Measurements from ENCODE around the gene GPD1L. TPM values are rescaled to one million over a fixed set of nuclear protein-coding genes. Genes with fewer than 3 reads are reported as not detected.
"Not testable (repeated sequence)": the region's sequence is repeated elsewhere in the genome, so short reads cannot be mapped to it uniquely, and the experiment has no call there.

The GPD1L gene
- total RNA-seq = 36.7 TPM

- DNase-seq (ENCODE audit: low spot score) (peak; percentile 96), ATAC-seq (peak; percentile 97)
- intact Hi-C loops (cut with DNase I) = no loop called here
These were observed at the start of gene GPD1L for GRCh38 chr3:32106132-32106928. TSS of gene GPD1L (plus strand) at chr3:32106620. CDS start at chr3:32106712, 92 bp downstream.

- intact Hi-C loops (cut with DNase I); DNase-seq (ENCODE audit: low spot score); ATAC-seq: not testable (repeated sequence)
These were observed 48.0 kb upstream of the GPD1L start for GRCh38 chr3:32058465-32058864.

DNA sequence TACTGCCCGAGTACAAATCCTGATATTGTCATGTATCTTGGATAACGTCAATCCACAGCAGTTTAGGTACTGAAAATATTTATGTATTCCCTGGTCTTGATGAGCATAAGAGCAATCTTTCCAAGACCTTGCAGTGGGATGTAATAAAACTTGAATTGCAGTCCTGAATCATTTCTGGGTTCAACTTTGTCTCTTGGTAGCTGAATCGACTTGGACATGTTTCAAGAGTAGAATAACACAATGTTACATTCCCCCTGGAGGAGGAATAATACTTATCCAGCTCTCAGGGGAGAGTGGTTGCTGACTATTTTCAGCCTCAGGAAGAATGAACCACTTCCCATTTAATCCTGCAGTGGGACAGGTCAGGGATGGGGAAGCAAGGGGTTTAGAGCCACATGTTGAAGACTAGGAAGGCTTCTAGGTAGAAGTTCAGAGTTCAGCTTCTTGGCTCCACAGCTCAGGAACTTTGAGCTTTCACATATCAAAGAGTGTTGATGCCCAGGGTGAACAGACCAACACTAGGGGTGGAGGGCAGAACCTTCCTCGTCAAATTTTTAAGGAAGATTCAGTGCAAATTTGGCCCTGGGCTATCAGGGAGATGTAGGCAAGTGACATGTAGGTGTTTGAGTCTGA lies 43.4 kb upstream of the GPD1L start:
- ATAC-seq = no peak
- intact Hi-C loops (cut with DNase I) = no loop called here
- no peak for DNase-seq (ENCODE audit: low spot score)

GRCh38 chr3:32066686-32067085 lies 39.7 kb upstream of the GPD1L start:
- ATAC-seq (no peak), DNase-seq (ENCODE audit: low spot score) (no peak)
- intact Hi-C loops (cut with DNase I) = no loop called here

DNA sequence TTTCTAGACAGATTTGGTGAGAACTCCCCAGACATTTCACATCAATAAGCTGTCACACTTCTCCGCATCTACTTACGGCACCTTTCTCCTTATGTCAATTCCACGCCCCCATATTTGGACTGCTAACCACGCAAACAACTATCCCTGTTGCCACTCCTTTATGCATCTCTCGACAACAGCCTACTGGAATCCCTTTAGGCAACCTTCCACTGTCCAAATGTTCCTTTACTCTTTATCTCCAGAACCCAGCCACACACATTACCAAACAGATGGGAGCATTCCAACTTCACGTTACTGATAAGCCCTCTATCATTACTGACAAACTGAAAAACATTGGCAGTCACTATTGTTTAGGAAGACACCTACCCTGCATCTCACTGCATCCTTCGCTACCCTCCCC lies 32.2 kb upstream of the GPD1L start:
- ATAC-seq; intact Hi-C loops (cut with DNase I); DNase-seq (ENCODE audit: low spot score): not testable (repeated sequence)

GRCh38 chr3:32076566-32076965 lies 29.9 kb upstream of the GPD1L start:
- intact Hi-C loops (cut with DNase I) = no loop called here
- DNase-seq (ENCODE audit: low spot score) = no peak
- ATAC-seq = no peak

GRCh38 chr3:32077260-32078084 lies 28.9 kb upstream of the GPD1L start:
- DNase-seq (ENCODE audit: low spot score) (no peak), ATAC-seq (no peak)
- intact Hi-C loops (cut with DNase I) = no loop called here

- ATAC-seq (no peak), DNase-seq (ENCODE audit: low spot score) (no peak)
- intact Hi-C loops (cut with DNase I) = no loop called here
These were observed 28.3 kb upstream of the GPD1L start for GRCh38 chr3:32078085-32078634.

GRCh38 chr3:32078864-32079263 lies 27.6 kb upstream of the GPD1L start:
- intact Hi-C loops (cut with DNase I) = no loop called here
- no peak for ATAC-seq

GRCh38 chr3:32082721-32083120 lies 23.7 kb upstream of the GPD1L start:
- DNase-seq (ENCODE audit: low spot score) = no peak
- intact Hi-C loops (cut with DNase I) = no loop called here
- peak; percentile 63 for ATAC-seq

More at GRCh38 chr3:32078864-32079263, 27.6 kb upstream of the GPD1L start:
- no peak for DNase-seq (ENCODE audit: low spot score)

DNA sequence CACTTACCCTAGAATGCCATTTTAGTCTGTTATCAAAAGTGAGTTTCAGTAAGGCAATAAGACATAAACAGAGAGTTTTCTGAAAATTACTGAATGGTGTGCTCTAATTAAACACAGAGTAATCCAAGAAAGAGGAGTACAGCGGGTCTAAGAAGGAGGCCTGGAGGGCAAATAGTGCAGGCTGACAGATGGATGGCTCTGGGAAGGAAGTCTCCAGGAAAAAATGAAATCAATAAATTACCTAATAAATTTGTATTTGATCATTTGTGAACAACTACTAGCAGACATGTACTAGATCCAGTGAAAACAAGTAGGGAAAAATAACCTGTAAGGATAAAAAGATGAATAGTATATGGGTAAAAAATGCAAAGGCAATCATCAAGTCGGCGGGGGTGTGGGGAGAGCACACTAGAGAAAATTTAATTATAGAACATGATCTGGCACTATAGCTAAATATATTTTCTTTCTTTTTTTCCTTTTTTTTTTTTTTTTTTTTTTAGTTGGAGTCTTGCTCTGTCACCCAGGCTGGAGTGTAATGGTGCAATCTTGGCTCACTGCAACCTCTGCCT lies 22.6 kb upstream of the GPD1L start:
- ATAC-seq (no peak), DNase-seq (ENCODE audit: low spot score) (no peak)
- intact Hi-C loops (cut with DNase I) = no loop called here

DNA sequence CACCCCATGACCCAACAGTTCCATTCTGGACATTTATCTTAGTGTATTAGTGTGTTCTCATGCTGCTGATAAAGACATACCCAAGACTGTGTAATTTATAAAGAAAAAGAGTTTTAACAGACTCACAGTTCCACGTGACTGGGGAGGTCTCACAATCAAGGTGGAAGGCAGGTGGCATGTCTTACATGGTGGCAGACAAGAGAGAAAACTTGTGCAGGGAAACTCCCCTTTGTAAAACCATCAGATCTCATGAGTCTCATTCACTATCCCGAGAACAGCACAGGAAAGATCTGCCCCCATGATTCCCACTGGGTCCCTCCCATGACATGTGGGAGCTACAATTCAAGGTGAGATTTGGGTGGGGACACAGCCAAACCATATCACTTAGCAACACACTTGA lies 21.6 kb upstream of the GPD1L start:
- ATAC-seq = no peak
- intact Hi-C loops (cut with DNase I) = no loop called here
- DNase-seq (ENCODE audit: low spot score) = no peak

- ATAC-seq = no peak
- intact Hi-C loops (cut with DNase I) = no loop called here
- DNase-seq (ENCODE audit: low spot score) = no peak
These were observed 20.0 kb upstream of the GPD1L start for GRCh38 chr3:32086464-32086863.

- intact Hi-C loops (cut with DNase I) = no loop called here
These were observed 16.9 kb upstream of the GPD1L start for GRCh38 chr3:32089476-32089875.

DNA sequence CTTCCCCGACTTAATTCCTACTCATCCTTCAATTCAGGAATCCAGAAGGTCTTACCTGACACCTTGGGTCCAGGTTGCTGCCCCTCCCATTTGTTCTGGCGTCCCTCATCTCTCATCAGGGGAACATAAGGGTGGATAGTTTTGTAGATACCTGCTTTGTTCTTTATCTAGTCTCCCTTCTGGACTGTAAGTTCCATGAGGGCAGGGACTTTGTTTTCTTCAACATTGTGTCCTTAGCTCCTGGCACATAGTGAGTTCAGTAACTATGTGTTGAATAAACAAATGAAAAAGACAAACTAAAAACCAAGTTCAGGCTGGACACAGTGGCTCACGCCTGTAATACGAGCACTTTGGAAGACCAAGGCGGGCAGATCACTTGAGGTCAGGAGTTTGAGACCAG lies 13.2 kb upstream of the GPD1L start:
- ATAC-seq (no peak), DNase-seq (ENCODE audit: low spot score) (no peak)
- intact Hi-C loops (cut with DNase I) = no loop called here

More at GRCh38 chr3:32089476-32089875, 16.9 kb upstream of the GPD1L start:
- DNase-seq (ENCODE audit: low spot score) (no peak), ATAC-seq (no peak)

- intact Hi-C loops (cut with DNase I) = no loop called here
- no peak for DNase-seq (ENCODE audit: low spot score)
- no peak for ATAC-seq
These were observed 11.0 kb upstream of the GPD1L start for GRCh38 chr3:32095431-32095830.

GRCh38 chr3:32097768-32098167 lies 8.7 kb upstream of the GPD1L start:
- intact Hi-C loops (cut with DNase I) = no loop called here
- ATAC-seq (no peak), DNase-seq (ENCODE audit: low spot score) (no peak)

DNA sequence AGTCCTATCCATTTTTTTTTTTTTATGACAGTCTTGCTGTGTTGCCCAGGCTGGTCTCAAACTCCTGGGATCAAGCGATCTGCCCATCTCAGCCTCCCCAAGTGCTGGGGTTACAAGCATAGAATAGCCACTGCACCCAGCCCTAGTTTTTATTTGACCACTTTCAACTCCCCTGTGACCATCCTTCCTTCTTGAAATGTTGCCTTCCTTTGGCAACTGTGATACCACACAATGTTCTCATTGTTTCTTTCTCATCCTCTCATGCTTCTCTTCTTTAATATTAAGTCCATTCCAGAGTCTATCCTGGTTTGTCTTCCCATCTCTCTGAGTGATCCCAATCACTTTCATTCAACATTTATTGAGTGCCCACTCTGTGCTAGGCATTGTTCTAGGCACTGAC lies 7.9 kb upstream of the GPD1L start:
- ATAC-seq (peak; percentile 62), DNase-seq (ENCODE audit: low spot score) (no peak)
- intact Hi-C loops (cut with DNase I) = no loop called here

DNA sequence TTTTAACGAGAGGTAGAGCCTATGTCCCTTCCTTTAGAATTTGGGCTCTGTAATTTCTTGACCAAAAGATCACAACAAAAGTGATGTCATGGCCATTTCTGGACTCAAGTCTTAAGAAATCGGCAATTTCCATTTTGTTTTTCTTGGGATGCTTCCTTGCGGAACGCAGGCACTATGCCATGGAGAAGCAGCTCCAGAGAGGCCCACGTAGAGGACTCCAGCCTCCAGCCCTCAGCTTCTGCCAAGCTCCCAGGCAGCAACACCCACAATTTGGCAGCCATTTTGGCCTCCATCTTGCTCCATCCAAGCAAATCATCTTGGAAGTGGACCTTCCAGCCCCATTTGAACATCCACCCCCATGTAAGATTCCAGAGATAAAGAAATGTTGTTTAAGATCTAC lies 6.0 kb upstream of the GPD1L start:
- ATAC-seq (peak; percentile 53), DNase-seq (ENCODE audit: low spot score) (no peak)
- intact Hi-C loops (cut with DNase I) = no loop called here
